IMR-90 (cell line): Measurements from ENCODE around the gene TENM4. TPM values are rescaled to one million over a fixed set of nuclear protein-coding genes. Genes with fewer than 3 reads are reported as not detected.

Experiments
- ATAC-seq: fragments of 200-7000 bp; cut with Tn5 transposase; 2 replicates; pipeline ENCODE4 v1.9.1; 2020; ENCODE audit warnings: low read depth, mild to moderate bottlenecking, moderate library complexity
- BruUV-seq: library from RNA; stranded (reverse); fragments of 400-500 nt; replicated peaks from 2 replicates; lab custom pipeline; 2021; lab: Mats Ljungman, UMichigan
- CTCF ChIA-PET: fragments of 300-600 bp; formaldehyde crosslinking; extraction: SDS; loops from one replicate; lab custom pipeline; 2021; ENCODE audit warnings: antibody characterized with exemption; lab: Yijun Ruan, JAX
- POLR2A ChIA-PET: fragments of 300-600 bp; sonication (Branson Sonifier 250); formaldehyde crosslinking; loops from one replicate; lab custom pipeline; 2022; ENCODE audit warnings: antibody characterized with exemption; ENCODE audit not compliant: unreplicated experiment; lab: Charles Lee
- DNase-seq: peaks from one replicate; pipeline ENCODE4 v3.0.0; 2013
- H2AFZ ChIP-seq: replicated peaks from 2 replicates; pipeline ENCODE3; 2013; ENCODE audit warnings: low read length, mild to moderate bottlenecking; ENCODE audit not compliant: poor library complexity
- H2AK5ac ChIP-seq: 2 replicates; pipeline ENCODE4 v1.6.1; 2013; ENCODE audit warnings: low read depth, low read length, inconsistent platforms
- H2AK9ac ChIP-seq: replicated peaks from 2 replicates; pipeline ENCODE3; 2013; ENCODE audit warnings: mild to moderate bottlenecking, low read depth, low read length, moderate library complexity; ENCODE audit not compliant: poor library complexity
- H2BK120ac ChIP-seq: 2 replicates; pipeline ENCODE4 v1.6.1; 2013; ENCODE audit warnings: low read depth, low read length, inconsistent platforms
- H2BK15ac ChIP-seq: 3 replicates; pipeline ENCODE4 v1.6.1; 2013; ENCODE audit warnings: low read depth, low read length, inconsistent platforms
- H2BK20ac ChIP-seq: 2 replicates; pipeline ENCODE4 v1.6.1; 2013; ENCODE audit warnings: low read depth, mild to moderate bottlenecking, inconsistent platforms, low read length, moderate library complexity
- H2BK5ac ChIP-seq: 2 replicates; pipeline ENCODE4 v1.6.1; 2013; ENCODE audit warnings: mild to moderate bottlenecking, low read depth, low read length, inconsistent platforms; ENCODE audit not compliant: poor library complexity, severe bottlenecking
- H3K14ac ChIP-seq: replicated peaks from 2 replicates; pipeline ENCODE4 v1.6.1; 2013; ENCODE audit warnings: low read depth, low read length, inconsistent platforms
- H3K18ac ChIP-seq: 2 replicates; pipeline ENCODE4 v1.6.1; 2013; ENCODE audit warnings: low read depth, low read length, control low read depth
- H3K23ac ChIP-seq: 2 replicates; pipeline ENCODE4 v1.6.1; 2013; ENCODE audit warnings: low read depth, low read length, inconsistent platforms
- H3K27ac ChIP-seq: 2 replicates; pipeline ENCODE4 v1.5.1; 2013; ENCODE audit warnings: mild to moderate bottlenecking, control low read depth, low read length; ENCODE audit not compliant: insufficient read depth
- H3K27me3 ChIP-seq: 2 replicates; pipeline ENCODE4 v1.6.1; 2013; ENCODE audit warnings: low read length; ENCODE audit not compliant: control insufficient read depth, insufficient read depth
- H3K36me3 ChIP-seq: 2 replicates; pipeline ENCODE4 v1.6.1; 2013; ENCODE audit warnings: low read length, mixed read lengths; ENCODE audit not compliant: control insufficient read depth, insufficient read depth
- H3K4ac ChIP-seq: 2 replicates; pipeline ENCODE4 v1.6.1; 2013; ENCODE audit warnings: low read depth, low read length, inconsistent platforms
- H3K4me1 ChIP-seq: 2 replicates; pipeline ENCODE4 v1.6.1; 2013; ENCODE audit warnings: low read length, mixed read lengths; ENCODE audit not compliant: control insufficient read depth, insufficient read depth
- H3K4me2 ChIP-seq: 2 replicates; pipeline ENCODE4 v1.6.1; 2013; ENCODE audit warnings: low read depth, mild to moderate bottlenecking, control low read depth, low read length, moderate library complexity
- H3K4me3 ChIP-seq: 2 replicates; pipeline ENCODE4 v1.5.1; 2013; ENCODE audit warnings: low read depth, mild to moderate bottlenecking, control low read depth, low read length, moderate library complexity; ENCODE audit not compliant: insufficient read depth
- H3K56ac ChIP-seq: 2 replicates; pipeline ENCODE4 v1.6.1; 2013; ENCODE audit warnings: low read length, inconsistent platforms; ENCODE audit not compliant: insufficient read depth; ENCODE audit errors: extremely low read depth
- H3K79me1 ChIP-seq, 2 experiments: 2 replicates each; pipeline ENCODE4 v1.6.1; 2013; ENCODE audit warnings: low read length in 2 of 2, inconsistent platforms in 1 of 2, low read depth in 1 of 2
- H3K9ac ChIP-seq: 2 replicates; pipeline ENCODE4 v1.6.1; 2013; ENCODE audit warnings: low read depth, low read length, control low read depth
- H3K9me1 ChIP-seq: 2 replicates; pipeline ENCODE4 v1.6.1; 2013; ENCODE audit warnings: low read length, inconsistent platforms; ENCODE audit not compliant: insufficient read depth
- H3K9me3 ChIP-seq: 2 replicates; pipeline ENCODE4 v1.6.1; 2013; ENCODE audit warnings: low read length; ENCODE audit not compliant: control insufficient read depth, insufficient read depth
- H4K20me1 ChIP-seq: 2 replicates; pipeline ENCODE4 v1.6.1; 2013; ENCODE audit warnings: low read length, inconsistent platforms; ENCODE audit not compliant: insufficient read depth
- H4K5ac ChIP-seq: 2 replicates; pipeline ENCODE4 v1.6.1; 2013; ENCODE audit warnings: mild to moderate bottlenecking, low read depth, low read length, control low read depth
- H4K8ac ChIP-seq, 2 experiments: 2 replicates each; pipeline ENCODE4 v1.6.1; 2013; ENCODE audit warnings: low read depth in 2 of 2, low read length in 2 of 2, control low read depth in 1 of 2, inconsistent platforms in 1 of 2
- H4K91ac ChIP-seq: 2 replicates; pipeline ENCODE4 v1.6.1; 2013; ENCODE audit warnings: low read depth, low read length, inconsistent platforms; ENCODE audit not compliant: insufficient read depth
- SMC3 ChIP-seq: fragments of 150-350 bp; IDR thresholded peaks from 2 replicates; pipeline ENCODE4 v1.6.1; 2016; ENCODE audit warnings: low read depth, mild to moderate bottlenecking, antibody characterized with exemption, low read length, moderate library complexity
- WGBS, 2 experiments: methylation state at CpG; one replicate each; pipeline versions ENCODE4 v1.1.5 to v1.1.7; 2013; ENCODE audit warnings: missing lambda C conversion rate in 2 of 2; ENCODE audit not compliant: insufficient read length in 1 of 2; ENCODE audit errors: extremely low coverage in 2 of 2; 5-methylcytosine and 5-hydroxymethylcytosine counted together
- dilution Hi-C: fragments of 300-500 bp; cut with HindIII; formaldehyde crosslinking; loops from one replicate; pipeline ENCODE4 v1.14.3; 2018; ENCODE audit warnings: low sequenced_read_pairs; ENCODE audit not compliant: unreplicated experiment
- in situ Hi-C: fragments of 300-500 bp; cut with MboI; formaldehyde crosslinking; loops from 3 replicates; pipeline ENCODE4 v1.14.3; 2019; ENCODE audit warnings: low sequenced_read_pairs, inconsistent platforms, mixed read lengths
- intact Hi-C: fragments of 100-400 bp; cut with micrococcal nuclease; formaldehyde crosslinking; loops from 2 replicates; pipeline ENCODE4 v1.10.0; 2022
- polyA plus RNA-seq, 3 experiments: library from polyadenylated mRNA; depleted of rRNA; stranded (reverse); fragments of >200 nt; gene quantifications; 2 replicates each; pipeline ENCODE4 v1.2.3, GENCODE V29; 2012; ENCODE audit warnings: low replicate concordance in 1 of 3
- total RNA-seq: library from RNA; depleted of rRNA; stranded (reverse); fragments of >200 nt; gene quantifications from 2 replicates; pipeline ENCODE4 v1.2.3, GENCODE V29; 2012

The TENM4 gene
- total and polyA plus RNA-seq, 2 of the 4 experiments (the other 2 are of a cell fraction), result 7.4 to 9.0 TPM

DNA sequence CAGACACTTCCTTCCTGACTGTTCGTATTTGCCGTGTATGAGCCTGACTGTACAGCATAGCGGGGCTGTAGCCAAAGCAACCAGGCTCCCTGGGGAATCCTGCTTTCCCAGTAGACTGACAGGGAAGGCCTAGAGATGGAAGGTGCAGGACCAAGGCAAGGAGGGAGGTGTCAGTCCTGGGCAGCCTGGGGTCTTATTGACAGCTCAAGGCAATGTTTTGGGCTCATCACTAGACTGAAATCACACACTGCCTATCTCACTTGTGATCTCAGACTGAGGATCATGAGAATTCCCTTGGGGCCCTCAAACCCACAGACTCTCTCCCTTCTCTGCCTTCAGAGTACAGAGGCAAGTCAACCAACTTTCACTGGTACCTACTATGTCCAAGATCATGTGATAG lies 519.3 kb downstream of the TENM4 start:
- Histone ChIP-seq H2BK120ac (no peak overlapping the region), H3K9me1 (no peaks in the 10 kb centered on the region), H3K4me3 (no peak overlapping the region), H3K9ac (no peak overlapping the region), H3K27me3 (no peaks in the 10 kb centered on the region), H4K8ac (no peak overlapping the region), H3K4ac (no peak overlapping the region), H3K4me1 (no peaks in the 10 kb centered on the region; the same call in 1 of the 2 replicates), H3K56ac (no peak overlapping the region), H2BK20ac (no peak overlapping the region), H2AFZ (no peak overlapping the region), H3K9me3 (no peaks in the 10 kb centered on the region), H3K18ac (no peak overlapping the region), H3K36me3 (no peaks in the 10 kb centered on the region), H3K27ac (no peak overlapping the region), H4K5ac (no peak overlapping the region), H3K79me1 (no peaks in the 10 kb centered on the region), H2AK5ac (no peak overlapping the region), H3K14ac (no peak overlapping the region), H2BK5ac (no peak overlapping the region), H3K4me2 (no peak overlapping the region), H2BK15ac (no peak overlapping the region), H4K20me1 (no peaks in the 10 kb centered on the region), H4K91ac (no peak overlapping the region), H3K23ac (no peak overlapping the region), H2AK9ac (no peak overlapping the region)
- CTCF ChIA-PET, result no interaction called here
- dilution Hi-C loops (no loop called here), intact Hi-C loops (no loop called here), in situ Hi-C loops (no loop called here)
- ATAC-seq, result no peak
- DNase-seq, result no peak
- TF ChIP-seq SMC3, result no peak
- POLR2A ChIA-PET, result interaction anchor here (0.6 kb wide), 1 partner anchor 20 kb away, joined by 3 read pairs; no protein-coding TSS in a partner anchor
- no CpG with 5 or more reads among the region's 3 CpGs for WGBS, 2 experiments
- BruUV-seq, result no TSS peak
